ENCODE results near the gene TMEM165. TPM values are rescaled to one million over a fixed set of nuclear protein-coding genes. Genes with fewer than 3 reads are reported as not detected.

TMEM165 gene
- total and polyA plus RNA-seq, 9 of the 15 experiments (the other 6 are each of a cell fraction or from before 2014, with no cell fraction given) = 21.3 to 145 (median 96.8) TPM

GRCh38 chr4:55356991-55357461 lies 38.7 kb upstream of the TMEM165 start:
- no peak for FAIRE-seq

More at GRCh38 chr4:55356991-55357461, 38.7 kb upstream of the TMEM165 start:
- intact Hi-C loops (cut with micrococcal nuclease) = no loop called here
- H3K9me3 ChIP-seq (replicated peaks; ENCODE audit: control insufficient read depth, insufficient read depth, low read depth, low read length) = no peaks in the 10 kb centered on the region; the same call in 1 of the 2 replicates
- H3K4me1 ChIP-seq (replicated peaks in 1 of 2; ENCODE audit: control insufficient read depth in 2 of 2, insufficient read depth in 2 of 2, low read length in 2 of 2) = peaks cover 4 to 18% of the 10 kb centered on the region in 2 experiments; a peak in 4 of 5 replicates
- H3K79me2 ChIP-seq (ENCODE audit: control insufficient read depth, insufficient read depth, low read length) = no peaks in the 10 kb centered on the region
- ATAC-seq = peak; percentile 50
- H3K36me3 ChIP-seq (ENCODE audit: control insufficient read depth, insufficient read depth, low read length) = peaks cover 15% of the 10 kb centered on the region
- TF ChIP-seq CEBPG (CRISPR knock-in tag; IDR thresholded peaks at IDR 0.05) = no peak
- peak in 1 of 2 experiments; percentile 35; a peak in 1 of 4 replicates for TF ChIP-seq CEBPG (tag; conservative IDR thresholded peaks at IDR 0.05 in 1 of 2, IDR thresholded peaks at IDR 0.05 in 1 of 2)
- TF ChIP-seq ZNF780A (CRISPR knock-in tag; IDR thresholded peaks at IDR 0.05) = no peak
- TF ChIP-seq MYNN (IDR thresholded peaks at IDR 0.05) = no peak
- no peak for TF ChIP-seq MYNN (CRISPR knock-in tag; IDR thresholded peaks at IDR 0.05)
- TF ChIP-seq ZKSCAN1 (IDR thresholded peaks at IDR 0.05; ENCODE audit: low read depth, low read length) = no peak
- TF ChIP-seq, protein P1, sequence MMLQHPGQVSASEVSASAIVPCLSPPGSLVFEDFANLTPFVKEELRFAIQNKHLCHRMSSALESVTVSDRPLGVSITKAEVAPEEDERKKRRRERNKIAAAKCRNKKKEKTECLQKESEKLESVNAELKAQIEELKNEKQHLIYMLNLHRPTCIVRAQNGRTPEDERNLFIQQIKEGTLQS (IDR thresholded peaks at IDR 0.05) = peak; percentile 71
- TF ChIP-seq, protein P1 (CRISPR knock-in tag; conservative IDR thresholded peaks at IDR 0.05) = no peak
- peak; percentile 57 for TF ChIP-seq FOSL1 (tag; conservative IDR thresholded peaks at IDR 0.05)
- peak; percentile 61; the same call in 1 of the 2 replicates for TF ChIP-seq JUND (IDR thresholded peaks at IDR 0.05; ENCODE audit: borderline replicate concordance, low read depth, low read length)
- TF ChIP-seq JUND (tag; IDR thresholded peaks at IDR 0.05; ENCODE audit: borderline replicate concordance, low read depth, low read length) = peak; percentile 26; the same call in 1 of the 3 replicates
- TF ChIP-seq JUN (IDR thresholded peaks at IDR 0.05; ENCODE audit: borderline replicate concordance, low read depth, low read length) = 0 out of 2 replicates have a peak, but pooled peaks have one; percentile 37
- TF ChIP-seq JUN (CRISPR knock-in tag; IDR thresholded peaks at IDR 0.05; ENCODE audit: borderline replicate concordance) = no peak
- TF ChIP-seq CEBPB (tag; IDR thresholded peaks at IDR 0.05) = peak; percentile 53
- no peak for TF ChIP-seq ZEB2 (IDR thresholded peaks at IDR 0.05)
- no peak for TF ChIP-seq HDAC3 (IDR thresholded peaks at IDR 0.05; ENCODE audit: borderline replicate concordance, partially characterized antibody)
- H3K27me3 ChIP-seq (ENCODE audit: control insufficient read depth in 2 of 2, insufficient read depth in 2 of 2, low read length in 2 of 2) = no peaks in the 10 kb centered on the region
- H3K9ac ChIP-seq (ENCODE audit: insufficient read depth in 1 of 2, low read depth in 2 of 2, low read length in 2 of 2) = no peak overlapping the region
- no peak for DNase-seq (ENCODE audit: extremely low read depth in 1 of 4, low spot score in 3 of 4)
- no peak overlapping the region; the same call in 1 of the 2 replicates for H2AFZ ChIP-seq (ENCODE audit: low read depth, low read length)
- H4K20me1 ChIP-seq (replicated peaks; ENCODE audit: control insufficient read depth, insufficient read depth, low read length) = no peaks in the 10 kb centered on the region
- H3K4me3 ChIP-seq = no peak overlapping the region
- no peak overlapping the region for H3K4me2 ChIP-seq (ENCODE audit: insufficient read depth, low read length)
- WGBS (ENCODE audit: insufficient coverage, low coverage, missing lambda C conversion rate) = 42% methylated on average over 5 of the region's 5 CpGs
- in situ Hi-C loops (cut with MboI) = loop anchor here (10.0 kb wide), 1 partner anchor 498 kb away; the partner anchor contains the start of gene EXOC1
- no peaks in the 10 kb centered on the region for H3K9me1 ChIP-seq (ENCODE audit: control insufficient read depth, insufficient read depth, low read length)
- no TSS peak for BruUV-seq (replicated peaks)
- ChIA-PET CTCF (ENCODE audit: low intra/inter-chr PET ratio) (no interaction called here), POLR2A (interaction anchor here (1.3 to 2.4 kb wide), 2 partner anchors 11 to 31 kb away, joined by 3 to 11 read pairs; partner anchors contain the start of gene SRD5A3)
- no peak overlapping the region for H3K27ac ChIP-seq (ENCODE audit: extremely low read depth, low read depth, low read length)
